Smooth muscle cell (in vitro differentiated cells): ENCODE results near the gene UBE2E3. TPM values are rescaled to one million over a fixed set of nuclear protein-coding genes. Genes with fewer than 3 reads are reported as not detected.

Experiments used
- DNase-seq: peaks from one replicate; lab custom pipeline; 2025; ENCODE audit not compliant: unreplicated experiment; lab: John Stamatoyannopoulos, UW
- H2AFZ ChIP-seq: fragments of 200-600 bp; sonication (generic); 2 replicates; pipeline ENCODE4 v1.6.0; 2016; ENCODE audit warnings: antibody characterized with exemption, low read depth, mild to moderate bottlenecking
- H3F3A ChIP-seq: fragments of 200-600 bp; sonication (generic); 2 replicates; pipeline ENCODE4 v1.6.0; 2017; ENCODE audit warnings: antibody characterized with exemption, low read depth
- H3K27ac ChIP-seq: fragments of 200-600 bp; sonication (generic); 2 replicates; pipeline ENCODE4 v1.5.1; 2016; ENCODE audit warnings: low read depth, mild to moderate bottlenecking
- H3K27me3 ChIP-seq: fragments of 200-600 bp; sonication (generic); 2 replicates; pipeline ENCODE4 v1.6.1; 2016; ENCODE audit warnings: low read depth, mild to moderate bottlenecking
- H3K36me3 ChIP-seq: fragments of 200-600 bp; sonication (generic); 2 replicates; pipeline ENCODE4 v1.5.1; 2016; ENCODE audit warnings: low read depth
- H3K4me1 ChIP-seq: fragments of 200-600 bp; sonication (generic); 2 replicates; pipeline ENCODE4 v1.5.1; 2016; ENCODE audit warnings: low read depth
- H3K4me2 ChIP-seq: fragments of 200-600 bp; sonication (generic); 2 replicates; pipeline ENCODE4 v1.6.0; 2016; ENCODE audit warnings: mild to moderate bottlenecking
- H3K4me3 ChIP-seq: fragments of 200-600 bp; sonication (generic); 2 replicates; pipeline ENCODE4 v1.5.1; 2016; ENCODE audit warnings: mild to moderate bottlenecking
- H3K79me2 ChIP-seq: fragments of 200-600 bp; sonication (generic); 2 replicates; pipeline ENCODE4 v1.6.0; 2016; ENCODE audit warnings: low read depth, mild to moderate bottlenecking
- H3K9ac ChIP-seq: fragments of 200-600 bp; sonication (generic); 2 replicates; pipeline ENCODE4 v1.6.0; 2016; ENCODE audit warnings: low read depth
- H3K9me3 ChIP-seq: fragments of 200-600 bp; sonication (generic); replicated peaks from 2 replicates; pipeline ENCODE4 v1.5.1; 2016; ENCODE audit warnings: low read depth
- H4K20me1 ChIP-seq: fragments of 200-600 bp; sonication (generic); 2 replicates; pipeline ENCODE4 v1.6.0; 2016; ENCODE audit warnings: low read depth
- WGBS: methylation state at CpG from one replicate; pipeline ENCODE4 v1.1.7; 2016; ENCODE audit warnings: low lambda C conversion rate; 5-methylcytosine and 5-hydroxymethylcytosine counted together
- polyA plus RNA-seq: library from polyadenylated mRNA; unstranded; fragments of >200 nt; fragmentation: Nextera tagmentation; extraction: Ambion mirVana; gene quantifications from 2 replicates; pipeline ENCODE4 v1.2.1, GENCODE V29; 2016
- total RNA-seq: library from RNA; depleted of rRNA; stranded (reverse); fragments of >200 nt; gene quantifications from 2 replicates; pipeline ENCODE4 v1.2.3, GENCODE V29; 2014
- TF ChIP-seq, protein P1 (sequence below): fragments of 200-600 bp; sonication (generic); IDR thresholded peaks from 2 replicates; pipeline ENCODE4 v1.5.1; 2017; ENCODE audit warnings: borderline replicate concordance, mild to moderate bottlenecking, antibody characterized with exemption; ENCODE audit not compliant: insufficient read depth, poor library complexity, severe bottlenecking

UBE2E3 gene
- total and polyA plus RNA-seq, 2 experiments from 2014 or later, result 225 to 259 TPM

DNA sequence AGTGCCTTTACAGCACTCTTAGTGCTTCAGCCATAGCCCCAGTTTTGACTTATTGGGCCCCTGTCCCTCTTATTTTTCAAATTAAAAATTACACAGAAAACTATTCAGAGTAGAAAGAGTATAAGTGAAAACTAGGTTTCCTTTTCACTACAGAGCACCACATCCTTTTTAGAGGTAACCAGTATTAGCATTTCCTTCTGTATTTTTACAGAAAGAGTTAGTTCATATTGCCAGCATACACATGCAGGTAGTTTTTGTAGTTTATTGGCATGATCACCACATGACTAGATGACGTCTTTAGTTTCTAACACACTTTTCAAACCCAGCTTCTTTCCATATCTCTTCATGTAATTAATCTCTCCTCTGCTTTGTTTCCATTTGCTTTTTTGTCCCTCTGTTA is 66.4 kb downstream of the UBE2E3 start:
- Histone ChIP-seq H3K4me3 (no peak overlapping the region), H3K9ac (no peak overlapping the region), H3K27ac (no peak overlapping the region), H3K4me2 (no peak overlapping the region), H3K27me3 (no peaks in the 10 kb centered on the region), H2AFZ (no peak overlapping the region), H4K20me1 (peaks cover 100% of the 10 kb centered on the region), H3K36me3 (no peaks in the 10 kb centered on the region), H3F3A (peaks cover 2% of the 10 kb centered on the region), H3K4me1 (no peaks in the 10 kb centered on the region), H3K79me2 (peaks cover 100% of the 10 kb centered on the region), H3K9me3 (no peaks in the 10 kb centered on the region)
- 91% methylated on average over 1 of the region's 1 CpG for WGBS
- TF ChIP-seq, protein P1, sequence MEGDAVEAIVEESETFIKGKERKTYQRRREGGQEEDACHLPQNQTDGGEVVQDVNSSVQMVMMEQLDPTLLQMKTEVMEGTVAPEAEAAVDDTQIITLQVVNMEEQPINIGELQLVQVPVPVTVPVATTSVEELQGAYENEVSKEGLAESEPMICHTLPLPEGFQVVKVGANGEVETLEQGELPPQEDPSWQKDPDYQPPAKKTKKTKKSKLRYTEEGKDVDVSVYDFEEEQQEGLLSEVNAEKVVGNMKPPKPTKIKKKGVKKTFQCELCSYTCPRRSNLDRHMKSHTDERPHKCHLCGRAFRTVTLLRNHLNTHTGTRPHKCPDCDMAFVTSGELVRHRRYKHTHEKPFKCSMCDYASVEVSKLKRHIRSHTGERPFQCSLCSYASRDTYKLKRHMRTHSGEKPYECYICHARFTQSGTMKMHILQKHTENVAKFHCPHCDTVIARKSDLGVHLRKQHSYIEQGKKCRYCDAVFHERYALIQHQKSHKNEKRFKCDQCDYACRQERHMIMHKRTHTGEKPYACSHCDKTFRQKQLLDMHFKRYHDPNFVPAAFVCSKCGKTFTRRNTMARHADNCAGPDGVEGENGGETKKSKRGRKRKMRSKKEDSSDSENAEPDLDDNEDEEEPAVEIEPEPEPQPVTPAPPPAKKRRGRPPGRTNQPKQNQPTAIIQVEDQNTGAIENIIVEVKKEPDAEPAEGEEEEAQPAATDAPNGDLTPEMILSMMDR, result no peak
- DNase-seq, result no peak

DNA sequence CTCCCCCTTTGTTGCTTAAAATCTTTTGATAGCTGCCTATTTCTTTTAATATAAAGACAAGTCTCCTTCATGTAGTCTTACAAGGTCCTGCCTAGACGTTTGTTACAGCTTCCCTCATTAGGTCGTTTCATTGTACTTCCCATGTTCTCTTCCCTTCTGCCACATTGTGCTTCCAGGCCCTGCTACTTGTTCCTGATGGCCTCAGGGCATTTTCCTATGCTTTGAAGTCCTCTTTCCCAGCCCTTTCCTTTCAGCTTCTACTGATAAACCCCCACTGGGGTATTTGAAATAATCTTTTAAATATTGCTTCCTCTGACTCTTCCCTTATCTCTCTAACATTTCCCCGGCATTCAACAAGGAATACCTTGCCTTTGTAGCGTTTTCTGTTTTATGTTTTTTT is 67.4 kb downstream of the UBE2E3 start:
- Histone ChIP-seq H3F3A (peaks cover 2% of the 10 kb centered on the region), H3K4me3 (no peak overlapping the region), H3K27ac (no peak overlapping the region), H3K9ac (no peak overlapping the region), H2AFZ (no peak overlapping the region), H3K4me2 (no peak overlapping the region), H3K9me3 (no peaks in the 10 kb centered on the region), H4K20me1 (peaks cover 100% of the 10 kb centered on the region), H3K36me3 (no peaks in the 10 kb centered on the region), H3K4me1 (no peaks in the 10 kb centered on the region), H3K27me3 (no peaks in the 10 kb centered on the region), H3K79me2 (peaks cover 100% of the 10 kb centered on the region)
- TF ChIP-seq, protein P1, result no peak
- no peak for DNase-seq
- 39% methylated on average over 4 of the region's 4 CpGs for WGBS

DNA sequence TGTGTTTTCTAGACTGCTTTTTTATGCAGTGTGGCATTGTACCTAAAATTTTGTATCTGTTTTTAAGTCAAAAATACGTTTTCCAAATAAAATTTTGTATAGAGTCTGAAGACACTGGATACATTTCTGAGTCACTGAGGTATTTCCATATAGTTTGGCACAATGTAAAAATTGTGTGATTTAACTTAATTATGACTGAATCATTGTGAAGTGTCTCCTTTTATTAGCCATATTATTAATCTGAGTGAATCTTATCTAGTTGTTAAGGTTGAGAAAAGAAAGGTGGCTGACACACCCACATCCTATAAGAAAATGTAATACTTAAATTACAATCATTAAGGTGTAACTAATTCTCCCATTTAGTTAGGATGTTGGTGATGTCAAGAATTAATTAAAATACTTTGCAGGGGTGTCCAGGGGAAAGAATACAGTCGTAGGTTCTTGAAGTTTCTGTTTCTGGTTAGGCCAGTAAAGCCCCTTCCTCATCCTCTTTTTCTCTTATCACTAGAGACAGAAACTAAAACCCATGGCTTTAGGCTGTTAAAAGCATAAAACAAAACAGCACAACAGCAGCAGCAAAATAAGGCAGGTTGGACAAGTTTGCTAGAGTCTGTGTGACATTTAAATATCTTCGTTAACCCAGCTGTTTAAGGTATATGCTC is 71.6 kb downstream of the UBE2E3 start:
- H4K20me1 ChIP-seq, result peaks cover 97% of the 10 kb centered on the region

More for the DNA sequence above, 71.6 kb downstream of the UBE2E3 start:
- peaks cover 5% of the 10 kb centered on the region for H3F3A ChIP-seq
- peaks cover 97% of the 10 kb centered on the region for H3K79me2 ChIP-seq
- no peaks in the 10 kb centered on the region for H3K4me1 ChIP-seq
- no peaks in the 10 kb centered on the region for H3K27me3 ChIP-seq
- no peak overlapping the region for H3K27ac ChIP-seq
- H2AFZ ChIP-seq, result no peak overlapping the region
- H3K4me2 ChIP-seq, result no peak overlapping the region
- no peak overlapping the region for H3K9ac ChIP-seq
- TF ChIP-seq, protein P1, result no peak
- no peak overlapping the region for H3K4me3 ChIP-seq
- WGBS, result 62% methylated on average over 3 of the region's 3 CpGs
- H3K36me3 ChIP-seq, result no peaks in the 10 kb centered on the region
- H3K9me3 ChIP-seq, result no peaks in the 10 kb centered on the region
- DNase-seq, result no peak
